HepG2 (cell line): ENCODE results near the gene EXOC6B. TPM values are rescaled to one million over a fixed set of nuclear protein-coding genes. Genes with fewer than 3 reads are reported as not detected.

Source experiments
- ATAC-seq: fragments of 200-7000 bp; cut with Tn5 transposase; 3 replicates; pipeline ENCODE4 v1.9.1; 2020; ENCODE audit warnings: mild to moderate bottlenecking, moderate library complexity
- BruUV-seq: library from RNA; stranded (reverse); fragments of 400-500 nt; replicated peaks from 2 replicates; lab custom pipeline; 2021; lab: Mats Ljungman, UMichigan
- CTCF ChIA-PET: fragments of 300-600 bp; formaldehyde crosslinking; extraction: SDS; loops from one replicate; lab custom pipeline; 2021; ENCODE audit warnings: low total read pairs, inconsistent platforms, low intra/inter-chr PET ratio; lab: Yijun Ruan, JAX
- POLR2A ChIA-PET: fragments of 350-600 bp; sonication (Branson Sonifier 250); formaldehyde crosslinking; loops from one replicate; lab custom pipeline; 2020; ENCODE audit warnings: antibody characterized with exemption, inconsistent platforms; lab: Yijun Ruan, JAX
- DNase-seq: peaks from one replicate; pipeline ENCODE4 v3.0.0-alpha.2; 2015; ENCODE audit warnings: low spot score
- FAIRE-seq: peaks from 3 replicates; lab custom pipeline; 2011; peaks lifted over from hg19 to GRCh38; lab: Jason Lieb, UNC
- H2AFZ ChIP-seq: one replicate; pipeline ENCODE4 v1.6.1; 2011; ENCODE audit warnings: low read length, inconsistent platforms
- H3K27ac ChIP-seq: fragments of 300-600 bp; 3 replicates; pipeline ENCODE4 v1.8.0; 2011; ENCODE audit warnings: mixed run types, mild to moderate bottlenecking, mixed read lengths, low read length, inconsistent platforms; ENCODE audit not compliant: insufficient read depth; ENCODE audit errors: extremely low read length
- H3K27me3 ChIP-seq, 2 experiments: fragments of 200-600 bp in 1 of 2; 2 replicates in 1 of 2; 3 replicates in 1 of 2; pipeline versions ENCODE4 v1.6.0 to v1.8.0; 2011; ENCODE audit warnings: low read length in 2 of 2, mild to moderate bottlenecking in 2 of 2, moderate library complexity in 2 of 2, inconsistent platforms in 1 of 2; ENCODE audit not compliant: insufficient read depth in 2 of 2, control insufficient read depth in 1 of 2
- H3K36me3 ChIP-seq, 2 experiments: fragments of 200-600 bp in 1 of 2; replicated peaks in 1 of 2; 2 replicates in 1 of 2; 3 replicates in 1 of 2; pipeline versions ENCODE4 v1.5.1 to v1.8.0; 2011; ENCODE audit warnings: low read length in 2 of 2, inconsistent platforms in 1 of 2; ENCODE audit not compliant: insufficient read depth in 2 of 2, control insufficient read depth in 1 of 2
- H3K4me1 ChIP-seq: 2 replicates; pipeline ENCODE4 v1.5.1; 2012; ENCODE audit warnings: low read length, inconsistent platforms; ENCODE audit not compliant: insufficient read depth
- H3K4me2 ChIP-seq: 2 replicates; pipeline ENCODE4 v1.6.0; 2011; ENCODE audit warnings: low read depth, low read length, inconsistent platforms
- H3K4me3 ChIP-seq, 3 experiments: fragments of 200-600 bp in 1 of 3; sonication (generic), shearing (Covaris generic) in 1 of 3; replicated peaks in 1 of 3; 2 replicates each; pipeline ENCODE4 v1.5.1; 2011 to 2016; ENCODE audit warnings: low read length in 3 of 3, inconsistent platforms in 2 of 3, low read depth in 2 of 3, mild to moderate bottlenecking in 2 of 3, control low read depth in 1 of 3, mixed read lengths in 1 of 3; ENCODE audit not compliant: insufficient read depth in 1 of 3
- H3K79me2 ChIP-seq: one replicate; pipeline ENCODE4 v1.6.1; 2011; ENCODE audit warnings: low read length, inconsistent platforms; ENCODE audit not compliant: insufficient read depth
- H3K9ac ChIP-seq: 2 replicates; pipeline ENCODE4 v1.6.0; 2011; ENCODE audit warnings: mild to moderate bottlenecking, low read depth, low read length, inconsistent platforms; ENCODE audit not compliant: insufficient read depth
- H3K9me3 ChIP-seq: 2 replicates; pipeline ENCODE4 v1.5.1; 2012; ENCODE audit warnings: mild to moderate bottlenecking, low read length
- H4K20me1 ChIP-seq: 2 replicates; pipeline ENCODE4 v1.6.0; 2011; ENCODE audit warnings: inconsistent platforms, mild to moderate bottlenecking, low read length, moderate library complexity; ENCODE audit not compliant: insufficient read depth
- CBX5 ChIP-seq: sonication (generic); formaldehyde crosslinking; IDR thresholded peaks from 2 replicates; pipeline ENCODE4 v1.4.0; 2020; ENCODE audit warnings: missing genetic modification reagents, borderline replicate concordance
- GLI4 ChIP-seq: sonication (generic); formaldehyde crosslinking; IDR thresholded peaks from 2 replicates; pipeline ENCODE4 v1.5.1; 2020; ENCODE audit warnings: missing genetic modification reagents, mild to moderate bottlenecking, moderate library complexity, borderline replicate concordance
- MED13 ChIP-seq: sonication (generic); formaldehyde crosslinking; IDR thresholded peaks from 2 replicates; pipeline ENCODE4 v1.5.0; 2020; ENCODE audit warnings: missing genetic modification reagents
- NR2C2 ChIP-seq: sonication (generic); formaldehyde crosslinking; IDR thresholded peaks from 2 replicates; pipeline ENCODE4 v1.4.0; 2020; ENCODE audit warnings: missing genetic modification reagents, mild to moderate bottlenecking, moderate library complexity, borderline replicate concordance
- SETDB1 ChIP-seq: sonication (generic); formaldehyde crosslinking; IDR thresholded peaks from 2 replicates; pipeline ENCODE4 v1.5.1; 2020; ENCODE audit warnings: missing genetic modification reagents, mild to moderate bottlenecking, borderline replicate concordance
- ZNF430 ChIP-seq: sonication (generic); formaldehyde crosslinking; IDR thresholded peaks from 2 replicates; pipeline ENCODE4 v1.9.0; 2021; ENCODE audit warnings: mild to moderate bottlenecking, missing genetic modification reagents
- WGBS: methylation state at CpG from one replicate; pipeline ENCODE4 v1.1.6; 2017; ENCODE audit warnings: low lambda C conversion rate; 5-methylcytosine and 5-hydroxymethylcytosine counted together
- in situ Hi-C: cut with HindIII; loops from 2 replicates; pipeline ENCODE4 v1.10.0; 2017; ENCODE audit warnings: low pct_unique_long_range_greater_than_20kb; ENCODE audit not compliant: extremely low pct_ligation_motif_present
- intact Hi-C: fragments of 100-400 bp; cut with micrococcal nuclease; formaldehyde crosslinking; loops from one replicate; pipeline ENCODE4 v1.10.0; 2022; ENCODE audit not compliant: unreplicated experiment
- polyA plus RNA-seq, 8 experiments: library from polyadenylated mRNA; depleted of rRNA in 3 of 8; stranded (reverse) in 7 of 8; unstranded in 1 of 8; fragments of >200 nt; fragmentation: Illumina TruSeq in 4 of 8; extraction: Trizol in 4 of 8; gene quantifications; 2 replicates each; pipeline versions ENCODE4 v1.2.1 to v1.2.3, GENCODE V29; 2011 to 2016; ENCODE audit warnings: low read depth in 4 of 8, missing spikeins in 1 of 8, mixed read lengths in 1 of 8; ENCODE audit not compliant: insufficient read depth in 1 of 8
- total RNA-seq, 5 experiments: library from RNA; depleted of rRNA; stranded (reverse); fragments of >200 nt; fragmentation: Illumina TruSeq; extraction: Trizol; gene quantifications; 2 replicates each; pipeline ENCODE4 v1.2.3, GENCODE V29; 2016; ENCODE audit warnings: low read depth in 1 of 5
- TF ChIP-seq, protein P1 (sequence below): sonication (generic); formaldehyde crosslinking; IDR thresholded peaks from 2 replicates; pipeline ENCODE4 v1.5.1; 2020; ENCODE audit warnings: missing genetic modification reagents, mild to moderate bottlenecking, borderline replicate concordance
- TF ChIP-seq, protein P2 (sequence below): sonication (generic); formaldehyde crosslinking; IDR thresholded peaks from 2 replicates; pipeline ENCODE4 v1.4.0; 2020; ENCODE audit warnings: missing genetic modification reagents
- TF ChIP-seq, protein P3 (sequence below): sonication (generic); formaldehyde crosslinking; IDR thresholded peaks from 2 replicates; pipeline ENCODE4 v1.4.0; 2020; ENCODE audit warnings: mild to moderate bottlenecking, missing genetic modification reagents

The EXOC6B gene
- total and polyA plus RNA-seq, 2 of the 13 experiments (the other 11 are each of a cell fraction or from before 2014, with no cell fraction given): 9.1 to 15.9 TPM

DNA sequence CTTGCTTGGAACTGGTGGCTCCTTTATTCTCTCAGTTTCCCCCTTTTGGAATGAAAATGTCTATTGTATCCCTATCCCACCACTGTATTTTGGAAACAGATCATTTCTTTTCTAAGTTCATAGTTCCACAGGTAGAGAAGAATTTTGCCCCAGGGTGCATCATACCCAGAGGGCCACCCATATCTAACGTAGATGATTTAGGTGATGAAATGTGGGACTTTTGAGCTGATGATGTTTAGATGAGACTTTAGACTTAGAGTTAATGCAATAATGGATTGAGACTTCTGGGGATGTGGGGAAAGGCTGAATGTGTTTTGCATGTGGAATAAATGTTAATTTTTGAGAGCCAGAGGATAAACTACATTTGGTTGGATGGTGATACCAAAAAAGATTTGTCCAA is 570.3 kb downstream of the EXOC6B start:
- no peak for TF ChIP-seq ZNF430 (CRISPR knock-in tag)
- TF ChIP-seq SETDB1 (CRISPR knock-in tag): no peak
- TF ChIP-seq, protein P1, sequence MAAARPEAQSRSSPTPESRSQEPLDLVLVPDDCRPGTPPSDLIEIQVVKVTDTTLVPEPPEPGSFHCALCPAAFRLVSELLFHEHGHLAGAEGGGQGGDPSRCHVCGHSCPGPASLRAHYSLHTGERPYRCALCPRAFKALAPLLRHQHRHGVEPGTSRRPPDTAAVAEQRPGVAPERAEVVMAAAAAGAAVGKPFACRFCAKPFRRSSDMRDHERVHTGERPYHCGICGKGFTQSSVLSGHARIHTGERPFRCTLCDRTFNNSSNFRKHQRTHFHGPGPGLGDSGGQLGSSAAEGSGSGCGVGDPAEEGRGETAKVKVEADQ (CRISPR knock-in tag): no peak
- TF ChIP-seq, protein P2, sequence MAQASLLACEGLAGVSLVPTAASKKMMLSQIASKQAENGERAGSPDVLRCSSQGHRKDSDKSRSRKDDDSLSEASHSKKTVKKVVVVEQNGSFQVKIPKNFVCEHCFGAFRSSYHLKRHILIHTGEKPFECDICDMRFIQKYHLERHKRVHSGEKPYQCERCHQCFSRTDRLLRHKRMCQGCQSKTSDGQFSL (CRISPR knock-in tag): no peak
- no peak for TF ChIP-seq GLI4 (CRISPR knock-in tag)
- no peak for TF ChIP-seq CBX5 (CRISPR knock-in tag)
- no peak for TF ChIP-seq MED13 (CRISPR knock-in tag)
- no peak for TF ChIP-seq NR2C2 (CRISPR knock-in tag)
- TF ChIP-seq, protein P3, sequence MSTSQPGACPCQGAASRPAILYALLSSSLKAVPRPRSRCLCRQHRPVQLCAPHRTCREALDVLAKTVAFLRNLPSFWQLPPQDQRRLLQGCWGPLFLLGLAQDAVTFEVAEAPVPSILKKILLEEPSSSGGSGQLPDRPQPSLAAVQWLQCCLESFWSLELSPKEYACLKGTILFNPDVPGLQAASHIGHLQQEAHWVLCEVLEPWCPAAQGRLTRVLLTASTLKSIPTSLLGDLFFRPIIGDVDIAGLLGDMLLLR (CRISPR knock-in tag): no peak
- no peaks in the 10 kb centered on the region for H3K79me2 ChIP-seq
- H3K9me3 ChIP-seq: no peaks in the 10 kb centered on the region
- no peaks in the 10 kb centered on the region for H3K4me1 ChIP-seq
- H3K9ac ChIP-seq: no peak overlapping the region
- H3K36me3 ChIP-seq: no peaks in the 10 kb centered on the region
- ChIA-PET CTCF (no interaction called here), POLR2A (no interaction called here)
- H3K4me3 ChIP-seq: no peak overlapping the region
- H2AFZ ChIP-seq: no peak overlapping the region
- intact Hi-C loops (no loop called here), in situ Hi-C loops (no loop called here)
- ATAC-seq (no peak), DNase-seq (no peak), FAIRE-seq (no peak)
- no TSS peak for BruUV-seq
- H4K20me1 ChIP-seq: no peaks in the 10 kb centered on the region
- no peak overlapping the region for H3K27ac ChIP-seq
- no peak overlapping the region for H3K4me2 ChIP-seq
- 71% methylated on average over 1 of the region's 1 CpG for WGBS
- H3K27me3 ChIP-seq: no peaks in the 10 kb centered on the region
